Measurements from ENCODE around the gene SMYD3.

DNA sequence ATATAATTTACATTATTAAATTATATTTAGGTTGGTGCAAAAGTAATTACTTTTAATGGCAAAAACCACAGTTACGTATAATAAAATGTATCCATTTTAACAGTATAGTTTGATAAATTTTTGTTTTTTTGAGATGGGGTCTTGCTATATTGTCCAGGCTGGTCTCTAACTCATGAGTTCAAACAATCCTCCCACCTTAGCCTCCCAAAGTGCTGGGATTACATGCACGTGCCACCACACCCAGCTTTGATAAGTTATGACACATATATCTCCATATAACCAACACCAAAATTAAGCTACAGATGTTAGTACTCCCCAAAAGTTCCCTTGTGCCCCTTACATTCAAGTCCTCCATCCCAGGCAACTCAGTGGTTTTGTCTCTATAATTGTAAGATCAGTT, 163.1 kb downstream of the SMYD3 start:
- TF ChIP-seq EZH2phosphoT487 (IDR thresholded peaks at IDR 0.05; ENCODE audit: low read depth, severe bottlenecking, unreplicated experiment) (no peak), EZH2 (IDR thresholded peaks at IDR 0.05; ENCODE audit: borderline replicate concordance) (no peak)
- TF ChIP-seq, protein P1, sequence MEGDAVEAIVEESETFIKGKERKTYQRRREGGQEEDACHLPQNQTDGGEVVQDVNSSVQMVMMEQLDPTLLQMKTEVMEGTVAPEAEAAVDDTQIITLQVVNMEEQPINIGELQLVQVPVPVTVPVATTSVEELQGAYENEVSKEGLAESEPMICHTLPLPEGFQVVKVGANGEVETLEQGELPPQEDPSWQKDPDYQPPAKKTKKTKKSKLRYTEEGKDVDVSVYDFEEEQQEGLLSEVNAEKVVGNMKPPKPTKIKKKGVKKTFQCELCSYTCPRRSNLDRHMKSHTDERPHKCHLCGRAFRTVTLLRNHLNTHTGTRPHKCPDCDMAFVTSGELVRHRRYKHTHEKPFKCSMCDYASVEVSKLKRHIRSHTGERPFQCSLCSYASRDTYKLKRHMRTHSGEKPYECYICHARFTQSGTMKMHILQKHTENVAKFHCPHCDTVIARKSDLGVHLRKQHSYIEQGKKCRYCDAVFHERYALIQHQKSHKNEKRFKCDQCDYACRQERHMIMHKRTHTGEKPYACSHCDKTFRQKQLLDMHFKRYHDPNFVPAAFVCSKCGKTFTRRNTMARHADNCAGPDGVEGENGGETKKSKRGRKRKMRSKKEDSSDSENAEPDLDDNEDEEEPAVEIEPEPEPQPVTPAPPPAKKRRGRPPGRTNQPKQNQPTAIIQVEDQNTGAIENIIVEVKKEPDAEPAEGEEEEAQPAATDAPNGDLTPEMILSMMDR (IDR thresholded peaks at IDR 0.05; ENCODE audit: poor library complexity), result no peak

Data from hepatocyte (in vitro differentiated cells).